GM18502 (cell line): ENCODE measurements around the gene HBG2.
"Not testable (repeated sequence)": the region's sequence is repeated elsewhere in the genome, so short reads cannot be mapped to it uniquely, and the experiment has no call there.

ENCODE experiments used
- ATAC-seq: cut with Tn5 transposase; IDR thresholded peaks from one replicate; pipeline ENCODE4 v1.9.1; 2021; ENCODE audit warnings: mild to moderate bottlenecking; ENCODE audit not compliant: unreplicated experiment, poor library complexity

Gene HBG2

DNA sequence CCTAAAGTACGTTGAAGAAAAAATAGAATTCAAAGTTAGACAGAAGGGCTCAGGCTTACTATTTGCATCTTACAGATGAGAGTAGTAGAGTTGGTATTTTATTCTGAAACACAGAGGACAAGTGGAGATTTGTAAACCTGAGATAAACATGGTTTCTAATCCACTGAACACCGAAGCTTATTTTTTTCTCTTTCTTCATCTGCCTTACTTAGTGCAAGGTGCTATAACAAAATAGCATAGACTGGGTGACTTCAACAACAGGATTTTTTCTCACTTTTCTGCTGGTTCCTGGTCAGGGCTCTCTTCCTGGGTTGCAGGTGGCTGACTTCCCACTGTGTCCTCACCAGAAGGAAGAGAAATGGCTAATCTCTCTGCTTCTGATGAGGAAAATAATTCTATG, 2.8 kb downstream of the HBG2 start:
- no peak for ATAC-seq

DNA sequence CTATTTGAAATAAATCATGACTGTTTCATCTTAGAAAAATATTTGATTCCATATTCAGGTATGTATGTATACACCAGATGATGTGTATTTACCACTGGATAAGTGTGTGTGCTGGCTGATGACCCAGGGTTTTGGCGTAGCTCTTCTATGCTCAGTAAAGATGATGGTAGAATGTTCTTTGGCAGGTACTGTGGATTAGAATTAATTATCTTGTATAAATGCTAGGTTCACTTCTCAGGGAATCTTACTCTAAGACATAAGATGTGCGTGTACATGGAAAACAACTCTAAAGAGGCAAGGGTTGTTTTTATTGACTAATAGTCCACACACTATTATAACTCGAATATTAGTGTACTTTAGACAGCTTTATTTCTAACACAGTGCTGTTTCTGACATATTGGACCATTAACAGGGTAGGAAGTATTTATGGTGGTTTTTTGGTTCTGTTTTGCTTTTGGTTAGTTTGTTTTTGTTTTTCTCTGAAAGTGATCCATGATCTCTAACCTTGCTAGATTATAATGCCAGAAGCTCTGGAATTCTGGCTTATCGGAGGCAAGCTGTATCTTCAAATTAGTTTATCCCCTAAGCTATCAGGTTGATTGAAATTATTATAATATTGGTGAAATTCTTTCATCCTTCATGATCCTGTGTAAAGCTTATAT, 3.9 kb downstream of the HBG2 start:
- ATAC-seq = no peak

DNA sequence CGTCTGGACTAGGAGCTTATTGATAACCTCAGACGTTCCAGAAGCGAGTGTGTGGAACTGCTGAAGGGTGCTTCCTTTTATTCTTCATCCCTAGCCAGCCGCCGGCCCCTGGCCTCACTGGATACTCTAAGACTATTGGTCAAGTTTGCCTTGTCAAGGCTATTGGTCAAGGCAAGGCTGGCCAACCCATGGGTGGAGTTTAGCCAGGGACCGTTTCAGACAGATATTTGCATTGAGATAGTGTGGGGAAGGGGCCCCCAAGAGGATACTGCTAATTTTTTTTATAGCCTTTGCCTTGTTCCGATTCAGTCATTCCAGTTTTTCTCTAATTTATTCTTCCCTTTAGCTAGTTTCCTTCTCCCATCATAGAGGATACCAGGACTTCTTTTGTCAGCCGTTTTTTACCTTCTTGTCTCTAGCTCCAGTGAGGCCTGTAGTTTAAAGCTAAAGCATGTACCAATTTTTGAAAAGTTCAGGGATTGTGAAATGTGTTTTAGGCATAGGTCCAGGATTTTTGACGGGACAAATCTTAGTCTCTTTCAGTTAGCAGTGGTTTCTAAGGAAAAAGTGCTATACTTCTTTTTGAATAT, 4.7 kb downstream of the HBG2 start, which contains the start of gene HBG1:
HBG1 (minus strand) TSS at position 51 of the 590 bp plus-strand sequence. CDS start 53 bp downstream, outside the sequence.
- ATAC-seq = not testable (repeated sequence)

DNA sequence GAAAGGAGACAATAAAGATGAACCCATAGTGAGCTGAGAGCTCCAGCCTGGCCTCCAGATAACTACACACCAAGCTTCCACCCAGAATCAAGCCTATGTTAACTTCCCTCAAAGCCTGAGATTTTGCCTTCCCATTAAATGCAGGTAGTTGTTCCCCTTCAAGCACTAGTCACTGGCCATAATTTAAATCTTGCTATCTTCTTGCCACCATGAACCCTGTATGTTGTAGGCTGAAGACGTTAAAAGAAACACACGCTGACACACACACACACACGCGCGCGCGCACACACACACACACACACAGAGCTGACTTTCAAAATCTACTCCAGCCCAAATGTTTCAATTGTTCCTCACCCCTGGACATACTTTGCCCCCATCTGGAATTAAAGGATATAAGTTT, 6.1 kb downstream of the HBG2 start:
- ATAC-seq = not testable (repeated sequence)

DNA sequence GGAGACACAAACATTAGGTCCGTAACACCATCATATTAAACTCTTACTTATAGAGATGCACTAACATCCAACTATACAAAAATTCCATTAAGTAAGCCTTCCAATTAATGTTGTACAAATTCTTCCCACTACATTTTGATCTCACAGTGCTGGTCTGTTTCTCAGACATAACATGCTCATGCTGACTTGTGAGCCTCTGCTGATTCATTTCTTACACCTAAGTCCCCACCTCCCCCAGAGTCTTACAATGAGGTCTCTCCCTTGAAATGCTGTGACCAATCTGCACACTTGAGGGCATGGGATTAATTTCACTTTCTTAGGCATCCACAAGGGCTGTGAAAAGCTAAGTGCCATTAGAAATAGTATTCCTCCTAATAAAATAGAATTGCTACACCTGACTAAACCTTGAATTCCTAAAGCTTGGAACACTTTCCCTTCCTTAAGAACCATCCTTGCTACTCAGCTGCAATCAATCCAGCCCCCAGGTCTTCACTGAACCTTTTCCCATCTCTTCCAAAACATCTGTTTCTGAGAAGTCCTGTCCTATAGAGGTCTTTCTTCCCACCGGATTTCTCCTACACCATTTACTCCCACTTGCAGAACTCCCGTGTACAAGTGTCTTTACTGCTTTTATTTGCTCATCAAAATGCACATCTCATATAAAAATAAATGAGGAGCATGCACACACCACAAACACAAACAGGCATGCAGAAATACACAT, 6.9 kb downstream of the HBG2 start:
- ATAC-seq = no peak

DNA sequence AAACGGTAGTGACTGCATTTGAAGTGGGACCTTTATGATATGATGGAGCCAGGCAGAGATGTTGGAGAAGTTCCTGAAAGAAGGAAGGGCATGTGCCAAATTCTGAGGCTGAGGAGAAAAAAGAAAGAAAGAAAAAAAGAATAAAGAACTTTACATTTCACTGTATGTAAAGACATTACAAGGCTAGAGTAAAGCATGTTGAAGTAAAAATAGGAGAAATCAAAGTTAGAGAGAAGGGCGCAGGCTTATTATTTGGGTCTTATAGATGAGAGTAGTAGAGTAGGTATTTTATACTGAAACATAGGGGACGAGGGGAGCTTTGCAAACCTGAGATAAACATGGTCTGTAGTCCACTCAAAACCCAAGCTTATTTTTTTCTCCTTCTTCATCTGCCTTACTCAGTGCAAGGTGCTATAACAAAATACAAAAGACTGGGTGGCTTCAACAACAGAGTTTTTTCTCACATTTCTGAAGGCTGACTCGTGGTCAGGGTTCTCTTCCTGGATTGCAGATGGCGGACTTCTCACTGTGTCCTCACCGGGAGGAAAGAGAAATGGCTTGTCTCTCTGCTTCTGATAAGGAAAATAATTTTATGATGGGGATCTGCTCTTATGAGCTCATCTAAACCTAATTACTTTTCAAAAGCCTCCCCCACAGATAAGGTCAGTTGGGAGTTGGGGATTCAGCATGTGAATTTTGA, 7.7 kb downstream of the HBG2 start:
- ATAC-seq = no peak

DNA sequence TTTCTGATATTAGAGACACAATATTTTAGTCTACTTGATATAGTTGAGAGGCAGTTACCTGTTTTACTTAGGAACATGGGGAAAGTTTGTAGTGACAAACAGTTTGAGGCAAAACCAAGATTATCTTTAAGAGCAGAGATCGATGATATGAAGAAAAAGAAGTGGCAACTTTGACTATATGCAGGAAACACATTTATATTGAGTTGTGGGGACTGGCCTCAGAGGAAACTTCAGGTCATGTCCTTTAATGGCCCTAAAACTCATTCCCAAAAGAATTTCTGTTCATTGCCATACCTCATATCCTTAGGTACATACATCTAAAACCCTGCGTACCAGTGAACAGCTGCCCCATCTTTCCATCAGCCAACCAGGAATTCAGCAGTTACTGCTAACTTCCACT, 9.4 kb downstream of the HBG2 start:
- no peak for ATAC-seq

DNA sequence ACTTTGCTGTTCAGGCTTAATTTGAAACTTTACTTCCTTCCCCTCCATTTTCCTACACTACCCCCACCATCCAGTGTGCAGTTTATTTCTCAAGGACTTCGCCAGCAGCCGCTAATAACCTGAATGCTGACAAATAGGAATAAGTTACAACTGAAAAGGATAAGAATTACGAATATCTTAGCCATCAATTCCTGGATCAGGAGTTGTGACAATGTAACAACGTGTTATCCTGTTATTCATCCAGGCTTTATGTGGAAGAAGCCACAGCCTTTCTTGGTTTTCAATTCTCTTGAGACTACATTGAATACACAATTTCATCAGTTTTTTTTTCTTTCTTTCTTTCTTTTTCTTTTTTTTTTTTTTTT, 10.8 kb downstream of the HBG2 start:
- no peak for ATAC-seq

DNA sequence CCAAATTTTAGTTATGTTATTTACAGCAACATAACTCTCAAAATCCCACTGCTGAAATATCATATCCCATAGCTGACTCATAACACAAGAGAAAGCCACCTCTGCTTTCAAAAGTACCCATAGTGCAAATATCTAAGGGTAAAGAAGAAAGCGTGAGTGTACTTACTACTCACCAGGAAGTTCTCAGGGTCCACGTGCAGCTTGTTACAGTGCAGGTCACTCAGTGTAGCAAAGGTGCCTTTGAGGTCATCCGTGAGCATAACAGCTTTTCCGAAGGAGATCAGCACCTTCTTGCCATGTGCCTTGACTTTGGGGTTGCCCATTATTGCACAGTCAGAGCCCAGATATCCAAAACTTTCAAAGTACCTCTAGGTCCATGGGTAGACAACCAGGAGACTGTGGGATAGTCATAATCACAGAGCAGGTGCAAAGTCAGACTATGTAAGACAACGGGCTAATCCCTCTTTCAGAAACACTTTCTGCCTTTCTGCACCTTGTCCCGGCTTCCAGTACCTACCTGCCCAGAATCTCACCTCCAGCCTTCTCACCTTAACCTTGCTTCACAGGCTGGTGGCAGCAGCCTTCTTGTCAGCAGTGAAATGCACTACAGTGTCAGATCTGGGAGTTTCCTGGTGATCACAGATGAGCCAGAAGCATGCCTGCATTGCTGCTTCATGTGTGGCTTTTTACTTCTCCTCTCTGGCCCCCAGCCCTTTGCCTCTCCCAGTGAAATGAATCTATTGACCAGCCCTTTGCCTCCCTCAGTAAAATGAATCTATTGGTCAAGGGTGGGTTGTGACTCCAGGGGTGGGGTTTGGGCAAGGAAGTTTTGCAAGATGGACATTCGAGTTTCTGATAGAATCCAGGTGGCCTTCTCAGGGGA, 11.4 kb downstream of the HBG2 start:
- ATAC-seq = peak; percentile 65

DNA sequence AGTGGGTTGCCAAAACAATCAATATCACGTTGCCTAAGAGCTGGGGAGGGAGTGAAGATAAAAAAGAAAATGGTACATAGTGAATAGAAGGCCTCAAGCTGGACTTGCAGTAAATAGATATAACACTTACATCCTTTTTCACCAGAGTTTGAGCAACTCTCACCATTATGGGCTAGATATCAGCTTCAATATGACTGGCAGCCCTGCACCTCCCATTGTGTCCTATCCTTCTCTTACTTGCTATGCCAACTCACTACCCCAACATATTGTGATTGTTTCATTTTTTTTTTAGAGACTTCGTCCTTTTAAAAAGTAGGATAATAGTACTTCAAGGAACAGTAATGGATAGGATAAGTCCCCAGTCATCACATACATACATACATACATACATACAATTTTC, 12.4 kb downstream of the HBG2 start:
- no peak for ATAC-seq

DNA sequence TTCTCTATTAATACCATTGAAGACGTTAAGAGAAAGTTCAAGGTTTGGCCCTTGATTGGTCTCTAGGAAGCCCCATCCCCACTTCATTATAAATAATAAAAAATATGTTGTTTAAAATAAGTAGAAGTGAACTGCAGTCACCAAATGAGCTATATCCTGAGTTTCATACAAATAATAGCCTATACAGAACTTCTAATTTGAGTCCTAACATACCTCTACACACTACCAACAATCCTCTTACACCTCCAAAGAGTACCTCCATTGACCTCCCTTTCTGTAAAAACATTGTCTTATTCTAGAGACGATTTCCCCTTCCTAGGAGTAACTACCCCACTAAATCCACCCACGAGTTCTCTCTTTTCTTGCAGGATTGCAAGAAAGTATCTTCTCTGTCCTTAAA, 13.1 kb downstream of the HBG2 start:
- ATAC-seq = no peak

DNA sequence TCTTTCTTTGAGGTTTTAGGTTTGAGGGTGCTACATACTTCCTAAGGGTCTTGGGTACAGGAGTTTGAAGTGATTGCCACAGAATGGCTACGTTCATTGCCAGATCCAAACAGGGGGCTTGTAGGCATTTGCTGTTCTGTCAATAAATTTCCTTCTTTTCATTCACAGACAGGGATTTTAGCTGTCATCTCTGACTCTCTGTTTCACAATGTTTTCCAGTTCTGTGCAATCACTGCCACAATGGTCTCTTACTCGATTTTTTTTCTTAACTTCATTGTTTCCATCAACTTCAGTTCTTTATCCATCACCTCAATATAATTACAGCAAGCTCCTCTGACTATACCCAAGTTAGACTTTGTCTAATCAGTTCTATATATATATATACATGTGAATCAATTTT, 14.1 kb downstream of the HBG2 start:
- no peak for ATAC-seq

DNA sequence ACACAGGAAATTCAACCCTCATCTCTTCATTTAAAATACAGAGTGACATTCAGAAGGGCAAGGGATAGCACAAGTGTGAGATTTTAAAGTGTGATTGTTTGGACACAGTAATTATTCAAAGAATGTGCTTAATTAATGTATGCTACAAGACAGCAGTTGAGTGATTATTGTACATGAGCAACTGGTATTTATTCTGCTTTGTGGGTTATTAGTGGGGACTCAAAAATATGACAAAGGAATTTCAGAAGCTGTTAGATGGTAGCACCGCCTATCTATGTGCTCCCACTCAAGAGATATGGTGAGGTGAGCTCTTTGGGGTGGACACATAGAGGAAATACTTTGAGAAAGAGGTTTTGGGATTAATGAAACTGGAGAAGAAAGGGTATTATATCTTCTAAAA, 14.5 kb downstream of the HBG2 start:
- no peak for ATAC-seq

DNA sequence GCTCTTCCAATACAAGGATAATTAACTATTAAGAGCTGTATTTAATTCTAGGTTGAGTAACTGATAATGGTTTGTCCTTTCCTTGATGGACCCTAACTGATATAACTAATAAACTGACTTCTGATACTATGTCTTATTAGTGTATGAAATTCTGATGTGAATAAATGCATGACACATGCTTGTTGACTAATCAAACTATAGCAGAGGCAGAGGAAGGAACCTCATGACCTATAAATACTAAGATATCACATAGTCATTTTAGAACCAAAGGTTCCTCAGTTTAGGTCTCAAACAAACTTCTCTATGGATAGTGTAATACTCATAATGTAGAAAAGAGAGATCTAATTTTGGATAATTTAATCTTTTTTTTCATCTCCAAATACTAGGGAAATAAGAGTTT, 15.5 kb downstream of the HBG2 start:
- no peak for ATAC-seq

DNA sequence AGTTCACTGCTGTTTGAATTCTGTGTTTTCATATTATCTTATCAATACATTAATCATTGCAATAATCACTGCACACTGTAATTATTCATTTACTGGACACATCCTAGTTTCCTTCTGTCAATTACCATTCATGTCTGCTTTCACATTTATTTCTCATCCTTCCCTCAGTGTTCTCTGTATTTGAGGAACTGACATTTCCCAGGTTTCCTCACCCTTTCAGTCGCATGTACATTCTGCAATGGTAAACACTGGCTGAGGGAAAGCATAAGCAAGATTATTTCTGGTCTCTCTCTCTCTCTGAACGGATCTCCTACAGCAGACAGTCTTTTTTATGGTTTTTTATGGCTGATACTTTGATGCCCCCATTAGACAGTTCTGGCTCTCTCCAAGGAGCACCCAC, 16.1 kb downstream of the HBG2 start:
- no peak for ATAC-seq

DNA sequence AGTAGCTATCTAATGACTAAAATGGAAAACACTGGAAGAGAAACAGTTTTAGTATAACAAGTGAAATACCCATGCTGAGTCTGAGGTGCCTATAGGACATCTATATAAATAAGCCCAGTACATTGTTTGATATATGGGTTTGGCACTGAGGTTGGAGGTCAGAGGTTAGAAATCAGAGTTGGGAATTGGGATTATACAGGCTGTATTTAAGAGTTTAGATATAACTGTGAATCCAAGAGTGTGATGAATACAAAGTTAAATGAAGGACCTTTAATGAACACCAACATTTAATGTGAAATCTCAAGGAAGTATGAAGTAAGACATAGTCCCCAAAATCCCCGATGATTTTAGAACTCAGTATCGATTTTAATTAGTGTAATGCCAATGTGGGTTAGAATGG, 17.2 kb downstream of the HBG2 start:
- ATAC-seq = no peak

DNA sequence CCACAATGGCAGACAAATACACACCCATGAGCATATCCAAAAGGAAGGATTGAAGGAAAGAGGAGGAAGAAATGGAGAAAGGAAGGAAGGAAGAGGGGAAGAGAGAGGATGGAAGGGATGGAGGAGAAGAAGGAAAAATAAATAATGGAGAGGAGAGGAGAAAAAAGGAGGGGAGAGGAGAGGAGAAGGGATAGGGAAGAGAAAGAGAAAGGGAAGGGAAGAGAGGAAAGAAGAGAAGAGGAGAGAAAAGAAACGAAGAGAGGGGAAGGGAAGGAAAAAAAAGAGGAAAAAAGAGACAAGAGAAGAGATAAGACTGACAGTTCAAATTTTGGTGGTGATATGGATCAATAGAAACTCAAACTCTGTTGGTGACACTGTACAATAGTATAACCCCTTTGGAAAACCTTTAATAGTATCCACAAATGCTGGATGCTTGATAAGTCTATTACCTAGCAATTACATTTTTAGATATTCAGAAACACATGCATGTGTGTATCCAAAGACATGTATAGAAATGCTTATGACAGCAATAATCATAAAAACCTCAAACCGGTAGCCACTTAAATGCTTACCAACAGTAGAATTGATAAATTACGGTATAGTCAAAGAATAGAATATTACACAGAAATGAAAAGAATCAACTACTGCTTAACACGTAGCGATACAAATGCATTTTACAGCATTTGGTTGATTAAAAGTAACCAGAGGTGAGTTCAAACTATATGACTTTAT, 19.1 kb downstream of the HBG2 start:
- no peak for ATAC-seq

DNA sequence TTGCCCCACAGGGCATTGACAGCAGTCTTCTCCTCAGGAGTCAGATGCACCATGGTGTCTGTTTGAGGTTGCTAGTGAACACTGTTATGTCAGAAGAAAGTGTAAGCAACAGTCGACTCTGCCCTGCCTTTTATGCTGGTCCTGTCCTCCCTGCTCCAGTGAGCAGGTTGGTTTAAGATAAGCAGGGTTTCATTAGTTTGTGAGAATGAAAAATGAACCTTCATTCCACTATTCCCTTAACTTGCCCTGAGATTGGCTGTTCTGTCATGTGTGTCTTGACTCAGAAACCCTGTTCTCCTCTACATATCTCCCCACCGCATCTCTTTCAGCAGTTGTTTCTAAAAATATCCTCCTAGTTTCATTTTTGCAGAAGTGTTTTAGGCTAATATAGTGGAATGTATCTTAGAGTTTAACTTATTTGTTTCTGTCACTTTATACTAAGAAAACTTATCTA, 20.2 kb downstream of the HBG2 start, which contains the start of gene HBD:
HBD (minus strand) TSS at position 103 of the 454 bp plus-strand sequence; CDS start at position 53, 50 bp downstream.
- ATAC-seq = peak; percentile 95

DNA sequence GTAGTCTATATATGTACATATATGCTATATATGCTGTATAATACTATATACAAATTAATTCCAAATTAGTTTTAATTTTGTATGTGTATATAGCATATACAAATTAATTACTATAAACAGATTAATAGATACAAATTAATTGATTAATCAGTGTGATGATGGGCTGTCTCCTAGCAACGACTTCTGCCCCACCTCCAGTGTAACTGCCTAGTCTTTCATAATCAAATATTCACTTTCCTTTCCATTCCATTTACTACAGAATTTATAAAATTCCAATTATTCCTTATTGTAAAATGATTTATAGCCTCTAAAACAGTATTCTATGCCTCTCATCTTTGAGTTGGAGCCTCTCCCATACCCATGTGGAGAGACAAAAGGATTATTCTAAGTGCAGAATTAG, 21.3 kb downstream of the HBG2 start:
- ATAC-seq = no peak
